IMR-90 (cell line): ENCODE data around the gene CDCP1. TPM values are rescaled to one million over a fixed set of nuclear protein-coding genes. Genes with fewer than 3 reads are reported as not detected.

Experiments used
- ATAC-seq: fragments of 200-7000 bp; cut with Tn5 transposase; 2 replicates; pipeline ENCODE4 v1.9.1; 2020; ENCODE audit warnings: low read depth, mild to moderate bottlenecking, moderate library complexity
- BruUV-seq: library from RNA; stranded (reverse); fragments of 400-500 nt; replicated peaks from 2 replicates; lab custom pipeline; 2021; lab: Mats Ljungman, UMichigan
- CTCF ChIA-PET: fragments of 300-600 bp; formaldehyde crosslinking; extraction: SDS; loops from one replicate; lab custom pipeline; 2021; ENCODE audit warnings: antibody characterized with exemption; lab: Yijun Ruan, JAX
- POLR2A ChIA-PET: fragments of 300-600 bp; sonication (Branson Sonifier 250); formaldehyde crosslinking; loops from one replicate; lab custom pipeline; 2022; ENCODE audit warnings: antibody characterized with exemption; ENCODE audit not compliant: unreplicated experiment; lab: Charles Lee
- DNase-seq: peaks from one replicate; pipeline ENCODE4 v3.0.0; 2013
- H2AFZ ChIP-seq: replicated peaks from 2 replicates; pipeline ENCODE3; 2013; ENCODE audit warnings: low read length, mild to moderate bottlenecking; ENCODE audit not compliant: poor library complexity
- H2AK5ac ChIP-seq: 2 replicates; pipeline ENCODE4 v1.6.1; 2013; ENCODE audit warnings: low read depth, low read length, inconsistent platforms
- H2AK9ac ChIP-seq: replicated peaks from 2 replicates; pipeline ENCODE3; 2013; ENCODE audit warnings: mild to moderate bottlenecking, low read depth, low read length, moderate library complexity; ENCODE audit not compliant: poor library complexity
- H2BK120ac ChIP-seq: 2 replicates; pipeline ENCODE4 v1.6.1; 2013; ENCODE audit warnings: low read depth, low read length, inconsistent platforms
- H2BK15ac ChIP-seq: 3 replicates; pipeline ENCODE4 v1.6.1; 2013; ENCODE audit warnings: low read depth, low read length, inconsistent platforms
- H2BK20ac ChIP-seq: 2 replicates; pipeline ENCODE4 v1.6.1; 2013; ENCODE audit warnings: low read depth, mild to moderate bottlenecking, inconsistent platforms, low read length, moderate library complexity
- H2BK5ac ChIP-seq: 2 replicates; pipeline ENCODE4 v1.6.1; 2013; ENCODE audit warnings: mild to moderate bottlenecking, low read depth, low read length, inconsistent platforms; ENCODE audit not compliant: poor library complexity, severe bottlenecking
- H3K14ac ChIP-seq: replicated peaks from 2 replicates; pipeline ENCODE4 v1.6.1; 2013; ENCODE audit warnings: low read depth, low read length, inconsistent platforms
- H3K18ac ChIP-seq: 2 replicates; pipeline ENCODE4 v1.6.1; 2013; ENCODE audit warnings: low read depth, low read length, control low read depth
- H3K23ac ChIP-seq: 2 replicates; pipeline ENCODE4 v1.6.1; 2013; ENCODE audit warnings: low read depth, low read length, inconsistent platforms
- H3K27ac ChIP-seq: 2 replicates; pipeline ENCODE4 v1.5.1; 2013; ENCODE audit warnings: mild to moderate bottlenecking, control low read depth, low read length; ENCODE audit not compliant: insufficient read depth
- H3K27me3 ChIP-seq: 2 replicates; pipeline ENCODE4 v1.6.1; 2013; ENCODE audit warnings: low read length; ENCODE audit not compliant: control insufficient read depth, insufficient read depth
- H3K36me3 ChIP-seq: 2 replicates; pipeline ENCODE4 v1.6.1; 2013; ENCODE audit warnings: low read length, mixed read lengths; ENCODE audit not compliant: control insufficient read depth, insufficient read depth
- H3K4ac ChIP-seq: 2 replicates; pipeline ENCODE4 v1.6.1; 2013; ENCODE audit warnings: low read depth, low read length, inconsistent platforms
- H3K4me1 ChIP-seq: 2 replicates; pipeline ENCODE4 v1.6.1; 2013; ENCODE audit warnings: low read length, mixed read lengths; ENCODE audit not compliant: control insufficient read depth, insufficient read depth
- H3K4me2 ChIP-seq: 2 replicates; pipeline ENCODE4 v1.6.1; 2013; ENCODE audit warnings: low read depth, mild to moderate bottlenecking, control low read depth, low read length, moderate library complexity
- H3K4me3 ChIP-seq: 2 replicates; pipeline ENCODE4 v1.5.1; 2013; ENCODE audit warnings: low read depth, mild to moderate bottlenecking, control low read depth, low read length, moderate library complexity; ENCODE audit not compliant: insufficient read depth
- H3K56ac ChIP-seq: 2 replicates; pipeline ENCODE4 v1.6.1; 2013; ENCODE audit warnings: low read length, inconsistent platforms; ENCODE audit not compliant: insufficient read depth; ENCODE audit errors: extremely low read depth
- H3K79me1 ChIP-seq, 2 experiments: 2 replicates each; pipeline ENCODE4 v1.6.1; 2013; ENCODE audit warnings: low read length in 2 of 2, inconsistent platforms in 1 of 2, low read depth in 1 of 2
- H3K9ac ChIP-seq: 2 replicates; pipeline ENCODE4 v1.6.1; 2013; ENCODE audit warnings: low read depth, low read length, control low read depth
- H3K9me1 ChIP-seq: 2 replicates; pipeline ENCODE4 v1.6.1; 2013; ENCODE audit warnings: low read length, inconsistent platforms; ENCODE audit not compliant: insufficient read depth
- H3K9me3 ChIP-seq: 2 replicates; pipeline ENCODE4 v1.6.1; 2013; ENCODE audit warnings: low read length; ENCODE audit not compliant: control insufficient read depth, insufficient read depth
- H4K20me1 ChIP-seq: 2 replicates; pipeline ENCODE4 v1.6.1; 2013; ENCODE audit warnings: low read length, inconsistent platforms; ENCODE audit not compliant: insufficient read depth
- H4K5ac ChIP-seq: 2 replicates; pipeline ENCODE4 v1.6.1; 2013; ENCODE audit warnings: mild to moderate bottlenecking, low read depth, low read length, control low read depth
- H4K8ac ChIP-seq, 2 experiments: 2 replicates each; pipeline ENCODE4 v1.6.1; 2013; ENCODE audit warnings: low read depth in 2 of 2, low read length in 2 of 2, control low read depth in 1 of 2, inconsistent platforms in 1 of 2
- H4K91ac ChIP-seq: 2 replicates; pipeline ENCODE4 v1.6.1; 2013; ENCODE audit warnings: low read depth, low read length, inconsistent platforms; ENCODE audit not compliant: insufficient read depth
- BHLHE40 ChIP-seq: fragments of 150-350 bp; IDR thresholded peaks from 2 replicates; pipeline ENCODE4 v1.6.1; 2016; ENCODE audit warnings: mild to moderate bottlenecking, low read depth, low read length
- CEBPB ChIP-seq: IDR thresholded peaks from 2 replicates; pipeline ENCODE4 v1.6.1; 2012; ENCODE audit warnings: low read depth, low read length, improper control_type of control experiment
- FOS ChIP-seq: fragments of 150-350 bp; IDR thresholded peaks from 2 replicates; pipeline ENCODE4 v1.6.1; 2016; ENCODE audit warnings: low read depth, low read length
- MAFK ChIP-seq: IDR thresholded peaks from 2 replicates; pipeline ENCODE4 v1.6.1; 2012; ENCODE audit warnings: low read depth, low read length, improper control_type of control experiment
- MXI1 ChIP-seq: IDR thresholded peaks from 2 replicates; pipeline ENCODE4 v1.6.1; 2012; ENCODE audit warnings: low read depth, mild to moderate bottlenecking, low read length, moderate library complexity, borderline replicate concordance
- POLR2A ChIP-seq: IDR thresholded peaks from 2 replicates; pipeline ENCODE4 v1.6.1; 2012; ENCODE audit warnings: mild to moderate bottlenecking, low read depth, low read length
- RCOR1 ChIP-seq: IDR thresholded peaks from 2 replicates; pipeline ENCODE4 v1.6.1; 2012; ENCODE audit warnings: mild to moderate bottlenecking, low read length, improper control_type of control experiment; ENCODE audit not compliant: insufficient replicate concordance
- RFX5 ChIP-seq: IDR thresholded peaks from 2 replicates; pipeline ENCODE4 v1.8.0; 2012; ENCODE audit warnings: low read depth, mild to moderate bottlenecking, low read length, moderate library complexity
- WGBS, 2 experiments: methylation state at CpG; one replicate each; pipeline versions ENCODE4 v1.1.5 to v1.1.7; 2013; ENCODE audit warnings: missing lambda C conversion rate in 2 of 2; ENCODE audit not compliant: insufficient read length in 1 of 2; ENCODE audit errors: extremely low coverage in 2 of 2; 5-methylcytosine and 5-hydroxymethylcytosine counted together
- dilution Hi-C: fragments of 300-500 bp; cut with HindIII; formaldehyde crosslinking; loops from one replicate; pipeline ENCODE4 v1.14.3; 2018; ENCODE audit warnings: low sequenced_read_pairs; ENCODE audit not compliant: unreplicated experiment
- in situ Hi-C: fragments of 300-500 bp; cut with MboI; formaldehyde crosslinking; loops from 3 replicates; pipeline ENCODE4 v1.14.3; 2019; ENCODE audit warnings: low sequenced_read_pairs, inconsistent platforms, mixed read lengths
- intact Hi-C: fragments of 100-400 bp; cut with micrococcal nuclease; formaldehyde crosslinking; loops from 2 replicates; pipeline ENCODE4 v1.10.0; 2022
- polyA plus RNA-seq, 3 experiments: library from polyadenylated mRNA; depleted of rRNA; stranded (reverse); fragments of >200 nt; gene quantifications; 2 replicates each; pipeline ENCODE4 v1.2.3, GENCODE V29; 2012; ENCODE audit warnings: low replicate concordance in 1 of 3
- total RNA-seq: library from RNA; depleted of rRNA; stranded (reverse); fragments of >200 nt; gene quantifications from 2 replicates; pipeline ENCODE4 v1.2.3, GENCODE V29; 2012
- TF ChIP-seq, protein P1 (sequence below): conservative IDR thresholded peaks from 2 replicates; pipeline ENCODE4 v1.5.1; 2012; ENCODE audit warnings: mild to moderate bottlenecking, low read depth, low read length, improper control_type of control experiment

Gene CDCP1
- total and polyA plus RNA-seq, 2 of the 4 experiments (the other 2 are of a cell fraction): 2.5 to 3.8 TPM

DNA sequence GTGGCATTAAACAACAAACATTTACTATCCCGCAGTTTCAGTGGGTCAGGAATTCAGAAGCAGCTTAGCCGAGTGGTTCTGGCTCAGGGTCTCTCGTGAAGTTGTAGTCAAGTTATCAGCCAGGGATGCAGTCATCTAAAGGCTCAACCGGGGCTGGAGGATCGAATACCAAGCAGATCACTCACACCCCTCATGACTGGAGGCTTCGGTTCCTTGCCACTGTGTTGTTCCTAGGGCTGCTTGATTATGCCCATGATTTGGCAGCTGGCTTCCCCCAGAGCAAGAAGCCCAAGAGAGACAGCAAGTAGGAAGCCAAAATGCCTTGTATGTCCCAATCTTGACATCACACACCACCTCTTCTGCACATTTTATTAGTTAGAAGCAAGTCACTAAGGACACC is 33.9 kb upstream of the CDCP1 start:
- peak overlapping the region; percentile 58 for H2AK9ac ChIP-seq
- peak overlapping the region; percentile 81 for H3K4ac ChIP-seq
- H3K27me3 ChIP-seq: no peaks in the 10 kb centered on the region
- TF ChIP-seq FOS (no peak), CEBPB (0 out of 2 replicates have a peak, but pooled peaks have one; percentile 0), MXI1 (no peak), BHLHE40 (no peak), RFX5 (no peak), POLR2A (no peak), RCOR1 (peak; percentile 41), MAFK (no peak)
- TF ChIP-seq, protein P1, sequence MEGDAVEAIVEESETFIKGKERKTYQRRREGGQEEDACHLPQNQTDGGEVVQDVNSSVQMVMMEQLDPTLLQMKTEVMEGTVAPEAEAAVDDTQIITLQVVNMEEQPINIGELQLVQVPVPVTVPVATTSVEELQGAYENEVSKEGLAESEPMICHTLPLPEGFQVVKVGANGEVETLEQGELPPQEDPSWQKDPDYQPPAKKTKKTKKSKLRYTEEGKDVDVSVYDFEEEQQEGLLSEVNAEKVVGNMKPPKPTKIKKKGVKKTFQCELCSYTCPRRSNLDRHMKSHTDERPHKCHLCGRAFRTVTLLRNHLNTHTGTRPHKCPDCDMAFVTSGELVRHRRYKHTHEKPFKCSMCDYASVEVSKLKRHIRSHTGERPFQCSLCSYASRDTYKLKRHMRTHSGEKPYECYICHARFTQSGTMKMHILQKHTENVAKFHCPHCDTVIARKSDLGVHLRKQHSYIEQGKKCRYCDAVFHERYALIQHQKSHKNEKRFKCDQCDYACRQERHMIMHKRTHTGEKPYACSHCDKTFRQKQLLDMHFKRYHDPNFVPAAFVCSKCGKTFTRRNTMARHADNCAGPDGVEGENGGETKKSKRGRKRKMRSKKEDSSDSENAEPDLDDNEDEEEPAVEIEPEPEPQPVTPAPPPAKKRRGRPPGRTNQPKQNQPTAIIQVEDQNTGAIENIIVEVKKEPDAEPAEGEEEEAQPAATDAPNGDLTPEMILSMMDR: no peak
- peak overlapping the region in 1 of 2 experiments; percentile 47; a peak in 1 of 4 replicates for H4K8ac ChIP-seq
- no peak overlapping the region for H3K4me2 ChIP-seq
- H2AFZ ChIP-seq: no peak overlapping the region
- intact Hi-C loops: no loop called here
- peak overlapping the region; percentile 51; the same call in 1 of the 2 replicates for H3K18ac ChIP-seq
- H3K14ac ChIP-seq: peak overlapping the region; percentile 10; the same call in 1 of the 2 replicates
- DNase-seq (peak; percentile 80), ATAC-seq (peak; percentile 66; the same call in 1 of the 2 replicates)
- no TSS peak for BruUV-seq
- H3K27ac ChIP-seq: no peak overlapping the region
- H4K5ac ChIP-seq: peak overlapping the region; percentile 14; the same call in 1 of the 2 replicates
- peak overlapping the region; percentile 53 for H2BK20ac ChIP-seq
- H3K79me1 ChIP-seq: no peaks in the 10 kb centered on the region
- dilution Hi-C loops: no loop called here
- peak overlapping the region; percentile 96 for H2BK120ac ChIP-seq
- no peaks in the 10 kb centered on the region for H3K9me3 ChIP-seq
- peak overlapping the region; percentile 85; the same call in 2 of the 3 replicates for H2BK15ac ChIP-seq
- H3K23ac ChIP-seq: no peak overlapping the region
- H2BK5ac ChIP-seq: peak overlapping the region; percentile 22
- H3K36me3 ChIP-seq: no peaks in the 10 kb centered on the region
- 27% methylated on average over 3 of the region's 6 CpGs; no CpG with 5 or more reads in 1 of the 2 experiments for WGBS, 2 experiments
- peak overlapping the region; percentile 41 for H2AK5ac ChIP-seq
- peak overlapping the region; percentile 64 for H4K91ac ChIP-seq
- H3K9me1 ChIP-seq: peaks cover 21% of the 10 kb centered on the region
- in situ Hi-C loops: no loop called here
- H4K20me1 ChIP-seq: no peaks in the 10 kb centered on the region
- POLR2A ChIA-PET: no interaction called here
- no peak overlapping the region for H3K56ac ChIP-seq
- no peak overlapping the region for H3K4me3 ChIP-seq
- CTCF ChIA-PET: no interaction called here
- H3K4me1 ChIP-seq: peaks cover 25% of the 10 kb centered on the region
- no peak overlapping the region for H3K9ac ChIP-seq
